Memory B cell (primary cell): ENCODE measurements around the gene NSUN7.
"Not testable (repeated sequence)": the region's sequence is repeated elsewhere in the genome, so short reads cannot be mapped to it uniquely, and the experiment has no call there.

Experiments used
- ATAC-seq: fragments of 150-1000 bp; cut with Tn5 transposase; 2 replicates; pipeline ENCODE4 v1.10.0; 2021; ENCODE audit warnings: low read depth, mild to moderate bottlenecking, moderate library complexity
- DNase-seq, 2 donors: peaks; one replicate each; pipeline ENCODE4 v3.0.0; 2022; ENCODE audit warnings: low spot score in 2 of 2
- H3K27ac Mint-ChIP-seq: one replicate; pipeline ENCODE4 v1.8.0; 2022; ENCODE audit warnings: mild to moderate bottlenecking, moderate library complexity, mixed read lengths
- H3K27me3 Mint-ChIP-seq: one replicate; pipeline ENCODE4 v1.8.0; 2022; ENCODE audit warnings: mixed read lengths
- H3K36me3 Mint-ChIP-seq: one replicate; pipeline ENCODE4 v1.8.0; 2022; ENCODE audit warnings: mild to moderate bottlenecking, mixed read lengths
- H3K4me1 Mint-ChIP-seq: one replicate; pipeline ENCODE4 v1.8.0; 2022; ENCODE audit warnings: mixed read lengths
- H3K4me3 Mint-ChIP-seq: one replicate; pipeline ENCODE4 v1.8.0; 2022; ENCODE audit warnings: mild to moderate bottlenecking, moderate library complexity, mixed read lengths
- H3K9me3 Mint-ChIP-seq: one replicate; pipeline ENCODE4 v1.8.0; 2022; ENCODE audit warnings: mixed read lengths

The NSUN7 gene

GRCh38 chr4:40749717-40750460, at the start of gene NSUN7:
NSUN7 (plus strand) TSS chr4:40749955; CDS start chr4:40750694, 739 bp downstream.
- H3K27ac Mint-ChIP-seq = peak within 1 kb of the TSS; percentile 53

GRCh38 chr4:40702137-40702799, 47.5 kb upstream of the NSUN7 start:
- DNase-seq = no peak
- Mint-ChIP-seq H3K27ac (no peak overlapping the region), H3K4me1 (no peaks in the 10 kb centered on the region), H3K9me3 (no peaks in the 10 kb centered on the region), H3K36me3 (no peaks in the 10 kb centered on the region), H3K27me3 (no peaks in the 10 kb centered on the region), H3K4me3 (no peak overlapping the region)
- ATAC-seq = no peak

More at GRCh38 chr4:40749717-40750460, at the start of gene NSUN7:
- H3K27me3 Mint-ChIP-seq = peaks cover 9% of the 10 kb centered on the region
- peaks cover 3% of the 10 kb centered on the region for H3K36me3 Mint-ChIP-seq
- H3K4me1 Mint-ChIP-seq = no peaks in the 10 kb centered on the region
- ATAC-seq (peak; percentile 84), DNase-seq (peak; percentile 44 to 57)
- H3K4me3 Mint-ChIP-seq = peak within 1 kb of the TSS; percentile 86
- peaks cover 2% of the 10 kb centered on the region for H3K9me3 Mint-ChIP-seq

- ATAC-seq (no peak), DNase-seq (no peak)
- no peak overlapping the region for H3K4me3 Mint-ChIP-seq
Observed at GRCh38 chr4:40702800-40703151, 47.0 kb upstream of the NSUN7 start.

GRCh38 chr4:40704073-40704472, 45.7 kb upstream of the NSUN7 start:
- Mint-ChIP-seq H3K9me3 (no peaks in the 10 kb centered on the region), H3K4me1 (no peaks in the 10 kb centered on the region), H3K27ac (no peak overlapping the region), H3K4me3 (no peak overlapping the region), H3K27me3 (no peaks in the 10 kb centered on the region), H3K36me3 (no peaks in the 10 kb centered on the region)
- DNase-seq (no peak), ATAC-seq (no peak)

More at GRCh38 chr4:40702800-40703151, 47.0 kb upstream of the NSUN7 start:
- H3K27me3 Mint-ChIP-seq = no peaks in the 10 kb centered on the region
- no peaks in the 10 kb centered on the region for H3K9me3 Mint-ChIP-seq
- no peaks in the 10 kb centered on the region for H3K4me1 Mint-ChIP-seq
- H3K36me3 Mint-ChIP-seq = no peaks in the 10 kb centered on the region
- no peak overlapping the region for H3K27ac Mint-ChIP-seq

- no peaks in the 10 kb centered on the region for H3K4me1 Mint-ChIP-seq
- DNase-seq = no peak
- H3K27ac Mint-ChIP-seq = no peak overlapping the region
- H3K36me3 Mint-ChIP-seq = no peaks in the 10 kb centered on the region
- H3K4me3 Mint-ChIP-seq = no peak overlapping the region
- no peaks in the 10 kb centered on the region for H3K9me3 Mint-ChIP-seq
- no peaks in the 10 kb centered on the region for H3K27me3 Mint-ChIP-seq
- ATAC-seq = no peak
Observed at GRCh38 chr4:40710484-40711254, 39.1 kb upstream of the NSUN7 start.

- H3K27ac Mint-ChIP-seq, H3K36me3 Mint-ChIP-seq, H3K27me3 Mint-ChIP-seq, DNase-seq, H3K9me3 Mint-ChIP-seq, H3K4me1 Mint-ChIP-seq, ATAC-seq, H3K4me3 Mint-ChIP-seq: not testable (repeated sequence)
Observed at GRCh38 chr4:40713001-40713400, 36.8 kb upstream of the NSUN7 start.

GRCh38 chr4:40713798-40714197, 36.0 kb upstream of the NSUN7 start:
- Mint-ChIP-seq H3K36me3 (no peaks in the 10 kb centered on the region), H3K27ac (no peak overlapping the region), H3K9me3 (no peaks in the 10 kb centered on the region), H3K4me1 (peaks cover under 1% of the 10 kb centered on the region), H3K4me3 (no peak overlapping the region), H3K27me3 (no peaks in the 10 kb centered on the region)
- no peak for ATAC-seq
- DNase-seq = no peak

GRCh38 chr4:40718586-40718985, 31.2 kb upstream of the NSUN7 start:
- H3K9me3 Mint-ChIP-seq = no peaks in the 10 kb centered on the region
- H3K4me1 Mint-ChIP-seq = peaks cover 5% of the 10 kb centered on the region
- ATAC-seq = no peak
- no peak overlapping the region for H3K4me3 Mint-ChIP-seq
- H3K27me3 Mint-ChIP-seq = no peaks in the 10 kb centered on the region
- H3K36me3 Mint-ChIP-seq = no peaks in the 10 kb centered on the region
- no peak overlapping the region for H3K27ac Mint-ChIP-seq
- DNase-seq = no peak

GRCh38 chr4:40719008-40719623, 30.6 kb upstream of the NSUN7 start:
- DNase-seq (peak in 1 of 2 donors; percentile 6), ATAC-seq (peak; percentile 8)
- Mint-ChIP-seq H3K4me1 (peaks cover 5% of the 10 kb centered on the region), H3K36me3 (no peaks in the 10 kb centered on the region), H3K4me3 (no peak overlapping the region), H3K9me3 (no peaks in the 10 kb centered on the region), H3K27ac (no peak overlapping the region), H3K27me3 (no peaks in the 10 kb centered on the region)

- no peak for DNase-seq
- H3K27me3 Mint-ChIP-seq = no peaks in the 10 kb centered on the region
- no peak overlapping the region for H3K27ac Mint-ChIP-seq
- H3K9me3 Mint-ChIP-seq = no peaks in the 10 kb centered on the region
- no peak overlapping the region for H3K4me3 Mint-ChIP-seq
- H3K36me3 Mint-ChIP-seq = no peaks in the 10 kb centered on the region
- H3K4me1 Mint-ChIP-seq = peaks cover 5% of the 10 kb centered on the region
- no peak for ATAC-seq
Observed at GRCh38 chr4:40720351-40720750, 29.4 kb upstream of the NSUN7 start.

- H3K4me3 Mint-ChIP-seq = no peak overlapping the region
- H3K36me3 Mint-ChIP-seq = no peaks in the 10 kb centered on the region
- no peak overlapping the region for H3K27ac Mint-ChIP-seq
- H3K9me3 Mint-ChIP-seq = no peaks in the 10 kb centered on the region
- peaks cover 5% of the 10 kb centered on the region for H3K4me1 Mint-ChIP-seq
- no peak for ATAC-seq
- DNase-seq = no peak
- no peaks in the 10 kb centered on the region for H3K27me3 Mint-ChIP-seq
Observed at GRCh38 chr4:40720916-40721315, 28.8 kb upstream of the NSUN7 start.

- no peaks in the 10 kb centered on the region for H3K9me3 Mint-ChIP-seq
- no peaks in the 10 kb centered on the region for H3K36me3 Mint-ChIP-seq
- DNase-seq = no peak
- no peak overlapping the region for H3K27ac Mint-ChIP-seq
- no peaks in the 10 kb centered on the region for H3K27me3 Mint-ChIP-seq
- ATAC-seq = no peak
- peaks cover 5% of the 10 kb centered on the region for H3K4me1 Mint-ChIP-seq
- no peak overlapping the region for H3K4me3 Mint-ChIP-seq
Observed at GRCh38 chr4:40721730-40722171, 28.0 kb upstream of the NSUN7 start.

GRCh38 chr4:40722576-40723161, 27.1 kb upstream of the NSUN7 start:
- H3K27me3 Mint-ChIP-seq = no peaks in the 10 kb centered on the region
- DNase-seq = peak; percentile 34 to 58
- H3K27ac Mint-ChIP-seq = no peak overlapping the region
- ATAC-seq = peak; percentile 98
- no peaks in the 10 kb centered on the region for H3K36me3 Mint-ChIP-seq
- H3K4me1 Mint-ChIP-seq = peaks cover 5% of the 10 kb centered on the region
- no peak overlapping the region for H3K4me3 Mint-ChIP-seq
- no peaks in the 10 kb centered on the region for H3K9me3 Mint-ChIP-seq
